Large intestine (tissue), 3 donors: ENCODE data around the gene LHX2. TPM values are rescaled to one million over a fixed set of nuclear protein-coding genes. Genes with fewer than 3 reads are reported as not detected.
"Not testable (repeated sequence)": the region's sequence is repeated elsewhere in the genome, so short reads cannot be mapped to it uniquely, and the experiment has no call there.

ENCODE experiments used
- DNase-seq, 2 donors: peaks; one replicate each; pipeline versions ENCODE4 v3.0.0 to v3.0.0-alpha.2; 2013
- H3K27ac ChIP-seq: one replicate; pipeline ENCODE4 v1.5.1; 2013; ENCODE audit warnings: low read length
- H3K27me3 ChIP-seq: 2 replicates; pipeline ENCODE4 v1.6.1; 2013; ENCODE audit warnings: low read length; ENCODE audit not compliant: control insufficient read depth, insufficient read depth
- H3K36me3 ChIP-seq: 2 replicates; pipeline ENCODE4 v1.6.1; 2013; ENCODE audit warnings: low read length; ENCODE audit not compliant: control insufficient read depth, insufficient read depth
- H3K4me1 ChIP-seq: one replicate; pipeline ENCODE4 v1.6.1; 2013; ENCODE audit warnings: low read length; ENCODE audit not compliant: control insufficient read depth, insufficient read depth
- H3K4me3 ChIP-seq: one replicate; pipeline ENCODE4 v1.5.1; 2013; ENCODE audit warnings: low read length
- H3K9me3 ChIP-seq: one replicate; pipeline ENCODE4 v1.6.1; 2013; ENCODE audit warnings: mild to moderate bottlenecking, low read depth, low read length, moderate library complexity; ENCODE audit not compliant: control insufficient read depth
- WGBS: methylation state at CpG from one replicate; pipeline ENCODE4 v1.1.5; 2013; ENCODE audit warnings: low lambda C conversion rate; ENCODE audit not compliant: insufficient coverage; 5-methylcytosine and 5-hydroxymethylcytosine counted together
- polyA plus RNA-seq: library from polyadenylated mRNA; unstranded; fragments of 120-200 nt; gene quantifications from one replicate; pipeline ENCODE4 v1.2.1, GENCODE V29; 2013

Gene LHX2
- polyA plus RNA-seq, 1 donor: 0.12 TPM

- Histone ChIP-seq H3K4me3 (no peak overlapping the region), H3K27me3 (peaks cover 65% of the 10 kb centered on the region), H3K9me3 (no peaks in the 10 kb centered on the region), H3K36me3 (no peaks in the 10 kb centered on the region), H3K4me1 (no peaks in the 10 kb centered on the region), H3K27ac (no peak overlapping the region)
- no CpG with 5 or more reads among the region's 6 CpGs for WGBS
- DNase-seq: no peak
These were observed 29.0 kb upstream of the LHX2 start for GRCh38 chr9:123982535-123982934.

GRCh38 chr9:123983047-123983446 lies 28.5 kb upstream of the LHX2 start:
- Histone ChIP-seq H3K27me3 (peaks cover 70% of the 10 kb centered on the region), H3K4me1 (no peaks in the 10 kb centered on the region), H3K27ac (no peak overlapping the region), H3K36me3 (no peaks in the 10 kb centered on the region), H3K9me3 (no peaks in the 10 kb centered on the region), H3K4me3 (no peak overlapping the region)
- no peak for DNase-seq
- no CpG with 5 or more reads among the region's 3 CpGs for WGBS

- no peak overlapping the region for H3K4me3 ChIP-seq
- no peaks in the 10 kb centered on the region for H3K36me3 ChIP-seq
- H3K4me1 ChIP-seq: no peaks in the 10 kb centered on the region
- no peaks in the 10 kb centered on the region for H3K9me3 ChIP-seq
- DNase-seq: no peak
- H3K27me3 ChIP-seq: peaks cover 77% of the 10 kb centered on the region
- WGBS: no CpG with 5 or more reads among the region's 3 CpGs
- no peak overlapping the region for H3K27ac ChIP-seq
These were observed 26.8 kb upstream of the LHX2 start for GRCh38 chr9:123984802-123985201.

GRCh38 chr9:123985869-123986268 lies 25.7 kb upstream of the LHX2 start:
- Histone ChIP-seq H3K4me1 (no peaks in the 10 kb centered on the region), H3K27me3 (peaks cover 78% of the 10 kb centered on the region), H3K4me3 (no peak overlapping the region), H3K27ac (no peak overlapping the region), H3K36me3 (no peaks in the 10 kb centered on the region), H3K9me3 (no peaks in the 10 kb centered on the region)
- no peak for DNase-seq
- 100% methylated on average over 1 of the region's 4 CpGs for WGBS

- Histone ChIP-seq H3K27ac (no peak overlapping the region), H3K9me3 (no peaks in the 10 kb centered on the region), H3K27me3 (peaks cover 61% of the 10 kb centered on the region), H3K4me1 (no peaks in the 10 kb centered on the region), H3K4me3 (no peak overlapping the region), H3K36me3 (no peaks in the 10 kb centered on the region)
- DNase-seq: no peak
- WGBS: no CpG with 5 or more reads among the region's 5 CpGs
These were observed 21.1 kb upstream of the LHX2 start for GRCh38 chr9:123990427-123990826.

- WGBS: no CpG with 5 or more reads among the region's 16 CpGs
- DNase-seq, H3K36me3 ChIP-seq, H3K27ac ChIP-seq, H3K4me3 ChIP-seq, H3K9me3 ChIP-seq, H3K4me1 ChIP-seq: not testable (repeated sequence)
- H3K27me3 ChIP-seq: peaks cover 66% of the 10 kb centered on the region
These were observed 18.9 kb upstream of the LHX2 start for GRCh38 chr9:123992679-123993078.

GRCh38 chr9:123996731-123997421 lies 14.7 kb upstream of the LHX2 start:
- no peak for DNase-seq
- peaks cover 17% of the 10 kb centered on the region for H3K4me1 ChIP-seq
- no peak overlapping the region for H3K4me3 ChIP-seq
- no peaks in the 10 kb centered on the region for H3K36me3 ChIP-seq
- WGBS: 20% methylated on average over 1 of the region's 23 CpGs
- no peak overlapping the region for H3K27ac ChIP-seq
- no peaks in the 10 kb centered on the region for H3K9me3 ChIP-seq
- H3K27me3 ChIP-seq: peaks cover 74% of the 10 kb centered on the region

GRCh38 chr9:123997665-123998277 lies 13.8 kb upstream of the LHX2 start:
- DNase-seq: peak in 1 of 2 donors; percentile 25
- no peaks in the 10 kb centered on the region for H3K9me3 ChIP-seq
- no peaks in the 10 kb centered on the region for H3K36me3 ChIP-seq
- peaks cover 17% of the 10 kb centered on the region for H3K4me1 ChIP-seq
- no CpG with 5 or more reads among the region's 15 CpGs for WGBS
- H3K4me3 ChIP-seq: no peak overlapping the region
- H3K27me3 ChIP-seq: peaks cover 83% of the 10 kb centered on the region
- H3K27ac ChIP-seq: no peak overlapping the region

- Histone ChIP-seq H3K27ac (no peak overlapping the region), H3K36me3 (no peaks in the 10 kb centered on the region), H3K4me3 (no peak overlapping the region), H3K27me3 (peaks cover 90% of the 10 kb centered on the region), H3K4me1 (peaks cover 17% of the 10 kb centered on the region), H3K9me3 (no peaks in the 10 kb centered on the region)
- no peak for DNase-seq
- no CpG with 5 or more reads among the region's 6 CpGs for WGBS
These were observed 13.2 kb upstream of the LHX2 start for GRCh38 chr9:123998278-123998925.

- H3K4me1 ChIP-seq: peaks cover 17% of the 10 kb centered on the region
- H3K4me3 ChIP-seq: no peak overlapping the region
- DNase-seq: no peak
- no peak overlapping the region for H3K27ac ChIP-seq
- no peaks in the 10 kb centered on the region for H3K9me3 ChIP-seq
- H3K36me3 ChIP-seq: no peaks in the 10 kb centered on the region
- peaks cover 91% of the 10 kb centered on the region for H3K27me3 ChIP-seq
- 10% methylated on average over 2 of the region's 43 CpGs for WGBS
These were observed 12.5 kb upstream of the LHX2 start for GRCh38 chr9:123998970-123999621.
